GM18868 (cell line): ENCODE measurements around the gene CACNA2D3.
"Not testable (repeated sequence)": the region's sequence is repeated elsewhere in the genome, so short reads cannot be mapped to it uniquely, and the experiment has no call there.

Experiments
- ATAC-seq: cut with Tn5 transposase; IDR thresholded peaks from one replicate; pipeline ENCODE4 v1.9.1; 2021; ENCODE audit warnings: mild to moderate bottlenecking, moderate library complexity; ENCODE audit not compliant: unreplicated experiment

Gene CACNA2D3

DNA sequence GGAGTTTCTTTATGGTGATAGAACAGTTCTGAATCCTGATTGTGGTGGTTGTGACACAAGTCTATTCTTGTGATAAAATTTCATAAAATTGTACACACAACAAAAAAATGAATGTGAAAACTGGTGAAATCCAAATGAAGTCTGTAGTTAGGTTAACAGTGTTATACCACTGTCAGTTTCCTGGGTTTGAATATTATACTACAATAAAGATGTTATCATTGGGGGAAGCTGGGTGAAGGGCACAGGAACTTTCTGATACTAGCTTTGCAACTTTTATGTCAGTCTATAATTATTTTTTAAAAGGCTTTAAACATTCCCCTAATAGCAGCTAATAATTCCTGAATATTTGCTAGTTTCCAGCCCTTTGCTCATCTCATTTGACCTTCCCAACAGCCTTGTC, 485.7 kb downstream of the CACNA2D3 start:
- no peak for ATAC-seq

DNA sequence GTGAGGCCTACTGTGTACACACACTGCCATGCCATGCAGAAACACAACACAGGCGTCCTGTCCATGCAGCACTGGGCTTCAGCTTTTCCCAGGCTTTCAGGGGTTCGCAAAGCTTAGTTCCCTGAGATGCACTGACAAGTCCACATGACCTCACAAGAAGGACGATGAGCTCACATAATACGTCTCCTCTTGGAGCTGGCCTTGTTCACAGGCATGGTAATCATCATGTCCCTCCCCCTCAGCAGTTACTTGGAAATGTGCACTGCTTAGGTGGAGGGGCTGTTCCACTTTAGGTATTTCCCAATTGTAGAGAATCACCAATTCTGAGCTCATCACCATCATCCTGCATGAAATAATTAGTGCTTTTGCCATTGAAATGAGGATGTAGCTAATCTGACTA, 496.7 kb downstream of the CACNA2D3 start:
- ATAC-seq, result no peak

DNA sequence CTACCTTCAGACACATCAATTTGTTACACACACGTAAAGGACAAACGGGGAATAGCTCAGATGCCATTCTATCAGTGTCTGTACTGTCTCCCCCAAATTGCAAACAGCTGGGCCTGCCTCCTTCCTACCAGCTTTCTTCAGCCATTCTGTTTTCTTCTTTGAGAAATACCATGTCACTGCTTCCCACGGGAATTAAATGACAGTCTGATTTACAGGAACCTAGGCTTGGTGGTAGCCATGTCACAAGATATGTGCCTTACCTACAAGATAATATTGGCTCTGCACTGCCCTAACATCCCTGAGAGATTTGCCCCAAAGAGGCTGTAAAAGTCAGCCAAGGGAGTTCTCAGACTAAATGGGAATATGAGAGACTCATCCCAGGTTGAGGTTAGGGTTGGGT, 497.2 kb downstream of the CACNA2D3 start:
- ATAC-seq, result no peak

DNA sequence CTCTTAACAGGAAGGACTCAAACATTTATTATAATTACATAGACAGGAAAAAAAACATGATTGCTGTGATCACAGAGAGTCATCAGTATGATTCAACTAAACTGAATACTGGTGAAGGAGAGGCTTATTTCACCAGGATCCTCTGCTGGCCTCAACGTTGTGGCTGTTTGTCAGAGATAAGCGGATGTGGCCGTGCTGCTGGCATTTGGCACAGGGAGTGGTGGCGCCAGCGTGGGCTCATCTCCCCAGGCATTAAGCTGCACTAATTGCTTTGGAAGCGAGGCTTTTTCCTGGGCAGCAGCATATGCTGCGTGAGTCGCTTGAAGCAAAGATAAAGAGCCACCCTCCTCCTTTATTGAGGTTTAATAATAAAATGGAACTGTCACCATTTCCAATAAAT, 498.8 kb downstream of the CACNA2D3 start:
- no peak for ATAC-seq

DNA sequence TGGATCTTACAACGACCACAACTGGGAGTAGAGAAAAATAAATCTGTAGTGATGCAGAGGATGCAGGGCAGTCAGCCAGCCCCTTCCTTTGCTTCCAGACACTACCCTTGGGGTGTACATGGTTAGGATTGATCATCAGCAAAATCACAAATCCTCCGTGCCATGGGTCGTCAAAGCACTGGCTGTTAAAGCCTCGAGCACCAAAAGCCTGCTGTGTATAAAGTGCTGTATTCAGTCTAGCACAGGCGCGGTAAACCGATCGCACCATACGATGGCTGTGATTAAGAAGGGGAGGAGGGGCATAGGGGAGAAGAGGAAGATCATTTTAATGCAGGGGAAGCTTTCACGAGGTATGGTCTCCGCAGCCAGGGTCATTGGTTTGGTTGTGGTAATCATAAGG, 500.3 kb downstream of the CACNA2D3 start:
- no peak for ATAC-seq

DNA sequence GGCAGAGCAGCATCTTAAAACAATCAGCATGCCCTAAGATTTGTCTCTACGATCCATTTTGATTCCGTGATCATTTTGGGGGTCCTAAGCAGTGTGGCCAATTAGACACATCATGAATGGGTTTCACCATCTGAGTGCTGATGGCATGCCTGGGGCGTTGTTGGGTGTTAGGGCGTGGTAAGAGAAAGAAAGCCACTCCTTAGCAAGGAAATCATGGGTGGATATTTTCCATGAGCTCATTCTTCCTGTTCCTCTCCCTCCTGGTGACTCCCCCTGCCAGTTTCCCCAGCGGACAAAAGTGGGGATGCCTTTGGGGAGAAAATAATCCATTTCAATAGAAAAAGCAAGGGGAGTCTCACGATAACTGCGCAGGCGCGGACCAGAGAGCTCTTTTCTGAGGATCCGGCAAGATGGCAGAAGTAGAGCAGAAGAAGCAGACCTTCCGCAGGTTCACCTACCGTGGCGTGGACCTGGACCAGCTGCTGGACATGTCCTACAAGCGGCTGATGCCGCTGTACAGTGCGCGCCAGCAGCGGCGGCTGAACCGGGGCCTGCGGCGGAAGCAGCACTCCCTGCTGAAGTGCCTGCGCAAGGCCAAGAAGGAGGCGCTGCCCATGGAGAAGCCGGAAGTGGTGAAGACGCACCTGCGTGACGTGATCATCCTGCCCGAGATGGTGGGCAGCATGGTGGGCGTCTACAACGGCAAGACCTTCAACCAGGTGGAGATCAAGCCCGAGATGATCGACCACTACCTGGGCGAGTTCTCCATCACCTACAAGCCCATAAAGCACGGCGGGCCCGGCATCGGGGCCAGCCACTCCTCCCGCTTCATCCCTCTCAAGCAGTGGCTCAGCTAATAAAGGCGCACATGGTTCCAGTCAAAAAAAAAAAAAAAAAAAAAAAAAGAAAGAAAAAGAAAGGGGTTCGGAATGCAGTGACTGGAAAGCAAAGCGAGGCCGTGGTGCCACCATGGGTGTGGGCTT, 503.7 kb downstream of the CACNA2D3 start:
- no peak for ATAC-seq

DNA sequence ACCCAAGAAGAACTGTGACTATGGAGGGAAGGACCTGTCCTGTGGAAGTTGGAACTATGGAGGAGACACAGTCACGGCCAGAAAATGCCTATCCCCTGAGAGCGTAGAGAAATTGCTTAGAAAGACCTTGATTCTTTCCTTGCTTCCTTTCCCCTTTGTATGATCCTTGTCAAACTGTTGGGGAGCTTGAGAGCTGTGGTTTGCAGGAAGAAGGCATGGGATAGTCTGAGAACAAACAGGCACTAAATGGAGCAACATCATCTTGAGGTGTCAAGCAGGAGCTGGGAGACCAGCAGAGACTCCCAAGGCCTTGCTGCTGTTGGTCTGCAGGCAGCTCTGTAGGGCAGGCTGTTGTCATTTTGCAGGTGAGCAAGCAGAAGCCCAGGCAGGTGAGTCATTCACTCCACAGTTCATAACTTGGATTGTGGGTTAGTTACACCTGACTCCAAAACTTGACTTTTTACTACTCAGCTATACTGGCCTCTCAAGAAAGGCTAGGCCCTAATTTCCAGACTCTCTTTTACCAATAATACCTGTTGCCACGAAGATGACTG, 506.6 kb downstream of the CACNA2D3 start:
- ATAC-seq, result no peak

DNA sequence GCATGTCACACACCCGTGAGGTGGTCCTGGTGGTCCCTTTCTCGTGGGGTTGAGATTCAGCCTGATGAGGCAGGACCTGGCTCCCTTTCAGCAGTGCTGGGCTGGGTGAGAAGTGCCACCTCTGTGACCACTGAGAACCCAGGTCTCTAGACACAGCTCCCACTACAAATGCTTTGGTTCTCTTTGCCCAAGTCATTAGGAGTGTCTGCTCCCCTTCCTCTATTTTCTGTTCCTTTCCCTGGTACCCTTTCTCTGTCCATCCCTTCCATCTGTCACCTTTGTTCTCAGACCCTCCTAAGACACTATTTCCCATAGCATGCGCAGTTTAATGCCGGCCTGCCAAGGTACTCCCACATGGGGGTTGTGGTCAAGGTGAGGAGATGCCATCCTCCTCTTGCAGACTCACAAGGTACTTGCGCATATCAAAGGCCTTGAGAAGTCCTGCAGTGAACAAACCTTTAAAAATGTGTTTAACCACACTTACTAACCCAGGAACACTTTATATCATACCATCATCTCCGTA, 507.8 kb downstream of the CACNA2D3 start:
- no peak for ATAC-seq

DNA sequence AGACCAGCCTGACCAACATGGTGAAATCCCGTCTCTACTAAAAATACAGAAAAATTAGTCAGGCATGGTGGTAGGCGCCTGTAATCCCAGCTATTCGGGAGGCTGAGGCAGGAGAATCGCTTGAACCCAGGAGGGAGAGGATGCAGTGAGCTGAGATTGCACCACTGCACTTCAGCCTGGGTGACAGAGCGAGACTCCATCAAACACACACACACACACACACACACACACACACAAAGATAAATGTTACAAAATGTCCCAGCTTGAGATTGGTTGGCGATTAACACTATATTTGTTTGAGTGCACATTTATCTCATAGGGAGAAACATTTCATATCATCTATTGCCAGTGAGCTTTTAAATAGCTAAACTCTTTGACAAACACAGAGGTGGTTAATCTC, 508.6 kb downstream of the CACNA2D3 start:
- ATAC-seq, result not testable (repeated sequence)

DNA sequence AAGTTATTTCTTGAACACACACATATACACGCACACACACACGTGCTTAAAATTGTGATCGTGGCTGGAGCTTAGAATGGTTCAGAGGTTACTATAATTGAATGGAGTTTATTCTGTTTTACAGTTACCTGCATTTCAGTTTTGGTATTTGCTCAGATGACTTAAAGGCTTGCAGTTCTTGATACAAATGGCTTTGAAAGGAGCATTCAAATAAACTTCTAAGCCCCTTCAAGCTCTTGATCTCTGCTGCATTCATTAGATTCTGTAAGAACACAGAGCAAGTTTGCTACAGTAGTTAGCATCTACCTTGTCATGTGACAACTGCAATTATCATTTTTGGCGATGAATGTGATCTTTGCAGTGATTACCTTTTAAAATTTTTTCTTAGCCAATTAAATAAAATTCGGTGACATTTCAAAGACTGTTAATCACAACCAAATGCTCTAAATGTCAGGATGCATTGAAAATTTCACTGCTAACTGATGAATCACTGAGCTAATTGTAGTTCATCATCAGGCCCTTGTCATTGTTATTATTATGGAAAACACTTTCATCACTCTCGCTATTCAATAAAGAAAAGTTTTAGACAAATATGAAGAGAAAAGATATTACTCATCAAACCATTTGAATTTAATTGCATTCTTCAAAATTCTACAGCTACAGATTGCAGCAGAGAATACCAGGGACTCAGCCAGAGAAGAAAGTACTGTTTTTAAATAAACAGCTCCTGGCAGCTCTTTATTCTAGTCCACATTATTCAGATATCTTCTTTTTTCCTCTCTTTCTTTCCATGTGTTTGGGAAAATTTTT, 509.4 kb downstream of the CACNA2D3 start:
- no peak for ATAC-seq

DNA sequence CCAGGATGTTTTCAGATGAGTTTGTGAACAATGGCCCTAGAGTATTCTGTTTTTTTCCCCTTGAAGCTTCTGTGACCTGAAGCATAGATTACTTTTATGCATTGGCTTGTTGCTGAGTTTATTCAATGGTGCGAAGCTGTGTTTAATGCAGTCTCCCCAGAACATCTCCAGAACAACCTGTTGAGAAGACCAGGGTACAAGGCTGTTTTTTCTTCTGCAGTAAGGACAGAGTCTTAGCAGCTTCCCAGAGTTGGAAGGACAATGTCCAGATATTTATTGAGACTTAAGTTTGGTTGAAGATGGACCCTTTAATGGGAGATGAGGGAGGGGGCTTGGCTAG, 509.9 kb downstream of the CACNA2D3 start:
- no peak for ATAC-seq

DNA sequence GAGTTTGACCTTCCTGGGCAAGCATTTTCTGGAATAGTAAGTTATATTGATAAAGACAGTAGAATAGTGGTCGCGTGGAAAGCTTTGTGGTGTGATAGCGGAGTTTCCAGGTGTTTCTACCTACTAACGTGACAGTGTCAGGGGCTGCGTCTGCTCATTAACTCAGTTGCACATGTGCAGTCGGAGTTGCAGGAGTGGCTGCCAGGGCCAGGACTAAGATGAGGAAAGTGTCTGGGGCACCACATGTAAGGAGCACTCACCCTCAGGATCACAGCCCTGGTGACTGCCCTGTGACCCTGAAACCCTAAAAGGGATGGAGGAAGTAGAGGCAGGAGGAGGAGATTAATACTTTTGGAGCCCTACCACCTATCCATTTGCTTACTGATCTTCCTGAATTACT, 510.5 kb downstream of the CACNA2D3 start:
- ATAC-seq, result no peak

DNA sequence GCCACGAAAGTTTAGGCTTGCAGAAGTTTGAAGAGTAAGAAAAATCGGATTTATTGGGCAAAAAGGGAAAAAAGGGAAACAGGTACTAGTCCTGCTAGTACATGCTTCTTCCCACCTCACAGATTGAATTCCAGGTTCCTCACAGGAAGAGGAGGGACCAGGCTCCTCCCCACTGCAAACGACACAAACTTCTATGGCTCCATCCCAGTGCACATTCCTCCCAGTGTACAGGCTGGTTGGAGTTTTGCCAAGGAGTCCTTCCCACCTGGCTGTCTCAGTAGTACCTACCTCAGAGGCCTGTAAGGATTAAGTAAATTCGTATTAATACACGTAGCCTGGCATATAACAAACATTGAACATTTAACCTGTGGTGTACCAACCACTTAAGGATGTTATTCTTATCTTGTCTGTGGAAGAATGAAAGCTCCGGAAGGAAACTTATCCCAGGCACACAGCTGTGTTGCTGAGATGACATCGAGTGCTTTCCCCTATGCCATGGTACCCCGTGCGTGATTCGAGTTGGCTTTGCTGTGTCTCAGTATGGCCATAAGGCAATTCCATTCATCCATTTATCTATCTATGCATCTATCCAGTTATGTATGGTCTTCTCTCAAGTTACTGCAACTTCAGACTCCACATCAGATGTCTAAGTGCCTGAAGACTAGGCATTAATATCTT, 511.2 kb downstream of the CACNA2D3 start:
- no peak for ATAC-seq

DNA sequence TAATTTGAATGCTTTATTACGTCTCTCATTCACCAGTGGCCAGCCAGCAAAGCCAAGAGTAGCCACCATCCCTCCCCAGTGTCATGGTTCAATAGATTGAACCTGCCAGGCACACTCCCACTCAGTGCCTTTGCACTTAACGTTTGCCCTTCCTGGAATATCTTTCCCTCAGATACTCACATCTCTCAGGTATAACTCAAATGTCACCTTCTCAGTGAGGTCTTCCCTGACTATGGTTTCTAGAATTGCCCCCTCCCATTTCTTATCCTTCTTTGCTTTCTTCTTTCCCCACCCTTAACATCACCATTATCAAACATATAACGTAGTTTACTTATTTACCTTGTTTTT, 511.7 kb downstream of the CACNA2D3 start:
- ATAC-seq, result no peak

DNA sequence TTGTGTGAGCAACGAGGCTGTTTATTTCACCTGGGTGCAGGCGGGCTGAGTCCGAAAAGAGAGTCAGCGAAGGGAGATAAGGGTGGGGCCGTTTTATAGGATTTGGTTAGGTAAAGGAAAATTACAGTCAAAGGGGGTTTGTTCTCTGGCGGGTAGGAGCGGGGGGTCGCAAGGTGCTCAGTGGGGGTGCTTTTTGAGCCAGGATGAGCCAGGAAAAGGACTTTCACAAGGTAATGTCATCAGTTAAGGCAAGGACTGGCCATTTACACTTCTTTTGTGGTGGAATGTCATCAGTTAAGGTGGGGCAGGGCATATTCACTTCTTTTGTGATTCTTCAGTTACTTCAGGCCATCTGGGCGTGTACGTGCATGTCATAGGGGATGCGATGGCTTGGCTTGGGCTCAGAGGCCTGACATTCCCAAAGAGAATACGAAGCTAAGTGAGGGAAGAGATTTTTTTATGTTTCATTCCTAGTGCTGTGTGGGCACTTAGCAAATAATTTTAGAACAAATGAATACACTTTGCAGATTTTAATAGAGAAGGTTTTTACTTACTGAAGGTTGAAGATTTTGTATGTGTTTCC, 517.5 kb downstream of the CACNA2D3 start:
- not testable (repeated sequence) for ATAC-seq

DNA sequence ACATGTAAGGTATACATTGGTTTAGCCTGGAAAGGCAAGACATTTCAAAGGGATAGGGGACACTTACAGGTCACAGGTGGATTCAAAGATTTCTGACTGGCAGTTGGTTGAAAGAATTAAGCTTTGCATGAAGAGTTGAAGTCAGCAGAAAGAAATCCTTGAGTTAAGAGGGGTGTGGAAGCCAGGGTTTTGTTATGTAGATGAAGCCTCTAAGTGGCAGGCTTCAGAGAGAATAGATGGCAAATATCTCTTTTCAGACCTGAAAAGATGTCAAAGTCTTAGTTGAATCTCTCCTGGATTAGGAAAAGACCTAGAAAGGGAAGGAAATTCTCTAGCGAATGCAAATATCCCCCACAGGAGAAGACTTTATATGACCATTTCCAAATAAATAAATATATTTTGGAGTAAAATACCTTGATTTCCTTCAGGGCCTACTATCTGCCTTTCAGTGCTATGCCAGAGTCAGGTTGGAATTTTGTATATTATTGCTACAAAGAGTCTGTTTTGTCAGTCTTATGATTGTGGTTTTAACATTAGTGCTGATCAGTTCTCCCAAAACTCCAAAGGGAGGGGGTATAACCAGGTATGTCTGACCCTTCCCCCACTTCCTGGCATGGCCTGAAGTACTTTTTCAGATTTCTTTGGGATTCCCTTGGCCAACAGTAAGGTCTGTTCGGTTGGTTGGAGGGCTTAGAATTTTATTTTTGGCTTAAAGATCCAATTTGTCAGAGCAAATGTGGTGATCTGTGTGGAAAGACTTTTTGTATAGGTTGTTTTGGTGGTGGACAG, 519.1 kb downstream of the CACNA2D3 start:
- no peak for ATAC-seq

DNA sequence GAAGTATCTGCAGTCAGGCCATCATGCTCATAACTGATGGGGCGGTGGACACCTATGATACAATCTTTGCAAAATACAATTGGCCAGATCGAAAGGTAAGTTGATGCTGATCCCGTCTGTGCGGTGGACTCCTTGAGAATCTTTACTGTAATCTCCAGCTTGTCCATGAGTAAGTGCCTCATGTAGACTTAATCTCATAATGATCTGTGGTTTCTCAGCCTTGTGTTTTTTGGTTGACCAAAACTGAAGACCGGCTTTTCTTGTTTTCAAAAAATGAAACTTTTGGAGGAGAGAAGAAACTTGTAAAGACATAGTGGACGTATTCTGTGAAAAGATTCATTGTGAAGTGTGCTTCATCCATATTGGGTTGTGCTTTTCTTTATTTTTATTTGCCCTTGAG, 519.8 kb downstream of the CACNA2D3 start:
- no peak for ATAC-seq

DNA sequence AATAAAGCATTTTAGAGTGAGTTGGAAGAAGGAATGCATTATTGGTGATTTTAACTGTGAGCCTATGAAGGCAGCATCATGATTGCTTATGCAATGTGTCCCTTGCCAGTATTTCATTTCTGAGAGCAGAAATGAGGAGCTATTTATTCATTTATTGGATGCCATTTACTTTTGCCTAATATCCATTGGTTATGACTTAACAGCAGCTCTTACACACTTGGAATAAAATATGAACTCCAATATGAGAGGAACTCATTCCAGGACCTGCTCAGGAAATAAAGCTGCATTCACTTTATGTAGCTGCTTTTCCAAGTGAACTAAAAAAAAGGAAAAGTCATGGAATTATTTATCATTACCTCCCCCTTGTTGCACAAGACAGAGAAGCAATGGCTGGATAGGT, 525.4 kb downstream of the CACNA2D3 start:
- ATAC-seq, result no peak

DNA sequence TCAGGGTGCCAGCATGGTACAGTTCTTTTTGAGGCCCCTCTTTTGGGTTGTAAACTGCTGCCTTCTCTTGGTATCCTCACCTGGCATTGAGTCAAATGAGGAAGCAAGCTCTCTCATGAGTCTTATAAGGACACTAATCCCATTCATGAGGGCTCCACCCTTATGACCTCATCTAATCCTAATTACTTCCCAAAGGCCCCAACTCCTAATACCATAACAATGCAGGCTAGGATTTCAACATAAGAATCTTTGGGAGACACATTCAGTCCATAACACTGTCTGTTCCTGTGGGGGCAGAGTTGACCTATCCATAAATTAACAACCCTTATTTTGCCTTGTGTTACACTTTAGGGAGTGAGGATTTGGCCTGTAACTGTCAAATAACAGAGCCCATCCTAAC, 527.2 kb downstream of the CACNA2D3 start:
- no peak for ATAC-seq
